GM18951 (cell line): Measurements from ENCODE around the gene CFD.

Source experiments
- POLR2A ChIP-seq: IDR thresholded peaks from 4 replicates; pipeline ENCODE4 v1.6.1; 2011; ENCODE audit warnings: mild to moderate bottlenecking; ENCODE audit not compliant: insufficient read length, insufficient read depth; ENCODE audit errors: extremely low read depth
- in situ Hi-C: fragments of 300-500 bp; cut with MboI; formaldehyde crosslinking; loops from one replicate; pipeline ENCODE4 v1.12.0; 2022; ENCODE audit warnings: low sequenced_read_pairs, mixed read lengths, inconsistent platforms; ENCODE audit not compliant: unreplicated experiment

CFD gene

GRCh38 chr19:854549-854948 lies 4.9 kb upstream of the CFD start:
- TF ChIP-seq POLR2A = no peak
- in situ Hi-C loops = no loop called here

DNA sequence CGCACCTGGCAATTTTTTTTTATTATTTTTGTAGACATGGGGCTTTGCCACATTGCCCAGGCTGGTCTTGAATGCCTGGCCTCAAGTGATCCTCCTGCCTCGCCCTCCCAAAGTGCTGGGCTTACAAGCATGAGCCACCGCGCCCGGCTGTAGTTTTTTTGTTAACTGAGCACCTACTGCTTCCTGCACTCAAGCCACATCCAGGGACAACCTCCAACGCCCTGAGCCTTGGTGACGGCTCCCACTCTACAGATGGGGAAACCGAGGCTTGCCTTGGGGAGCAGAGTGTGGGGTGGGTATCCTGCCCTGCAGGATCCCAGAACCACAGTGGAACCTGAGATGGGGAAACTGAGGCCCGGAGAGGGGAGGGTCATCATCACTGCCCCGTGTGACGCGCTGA lies 4.3 kb upstream of the CFD start:
- in situ Hi-C loops = no loop called here
- TF ChIP-seq POLR2A = no peak

DNA sequence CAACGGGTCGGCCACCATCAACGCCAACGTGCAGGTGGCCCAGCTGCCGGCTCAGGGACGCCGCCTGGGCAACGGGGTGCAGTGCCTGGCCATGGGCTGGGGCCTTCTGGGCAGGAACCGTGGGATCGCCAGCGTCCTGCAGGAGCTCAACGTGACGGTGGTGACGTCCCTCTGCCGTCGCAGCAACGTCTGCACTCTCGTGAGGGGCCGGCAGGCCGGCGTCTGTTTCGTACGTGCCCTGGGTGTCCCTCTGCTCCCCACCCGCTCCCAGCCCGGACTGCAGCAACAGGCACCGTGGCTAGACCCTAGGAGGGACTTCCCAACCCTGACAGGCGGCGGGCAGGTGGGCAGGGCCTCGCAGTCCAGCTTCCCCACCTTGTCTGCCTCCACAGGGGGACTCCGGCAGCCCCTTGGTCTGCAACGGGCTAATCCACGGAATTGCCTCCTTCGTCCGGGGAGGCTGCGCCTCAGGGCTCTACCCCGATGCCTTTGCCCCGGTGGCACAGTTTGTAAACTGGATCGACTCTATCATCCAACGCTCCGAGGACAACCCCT lies 3.8 kb upstream of the CFD start:
- in situ Hi-C loops = no loop called here
- TF ChIP-seq POLR2A = no peak

DNA sequence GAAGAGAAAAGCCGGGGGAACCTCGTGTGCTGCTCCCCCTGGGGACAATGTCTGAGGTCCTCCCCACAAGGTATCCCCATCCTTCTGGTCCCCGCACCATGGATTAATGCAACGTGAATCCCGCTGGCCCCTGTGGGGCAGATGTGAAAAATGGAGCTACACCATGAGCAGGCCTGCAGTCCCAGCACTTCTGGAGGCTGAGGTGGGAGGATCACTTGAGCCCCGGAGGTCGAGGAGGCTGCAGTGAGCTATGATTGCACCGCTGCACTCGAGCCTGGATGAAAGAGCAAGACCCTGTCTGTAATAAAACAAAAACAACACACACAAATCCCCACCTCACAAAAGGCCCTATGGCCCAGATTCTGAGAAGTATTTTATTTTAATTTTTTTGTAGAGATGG lies 1.2 kb upstream of the CFD start:
- in situ Hi-C loops = no loop called here
- TF ChIP-seq POLR2A = no peak

DNA sequence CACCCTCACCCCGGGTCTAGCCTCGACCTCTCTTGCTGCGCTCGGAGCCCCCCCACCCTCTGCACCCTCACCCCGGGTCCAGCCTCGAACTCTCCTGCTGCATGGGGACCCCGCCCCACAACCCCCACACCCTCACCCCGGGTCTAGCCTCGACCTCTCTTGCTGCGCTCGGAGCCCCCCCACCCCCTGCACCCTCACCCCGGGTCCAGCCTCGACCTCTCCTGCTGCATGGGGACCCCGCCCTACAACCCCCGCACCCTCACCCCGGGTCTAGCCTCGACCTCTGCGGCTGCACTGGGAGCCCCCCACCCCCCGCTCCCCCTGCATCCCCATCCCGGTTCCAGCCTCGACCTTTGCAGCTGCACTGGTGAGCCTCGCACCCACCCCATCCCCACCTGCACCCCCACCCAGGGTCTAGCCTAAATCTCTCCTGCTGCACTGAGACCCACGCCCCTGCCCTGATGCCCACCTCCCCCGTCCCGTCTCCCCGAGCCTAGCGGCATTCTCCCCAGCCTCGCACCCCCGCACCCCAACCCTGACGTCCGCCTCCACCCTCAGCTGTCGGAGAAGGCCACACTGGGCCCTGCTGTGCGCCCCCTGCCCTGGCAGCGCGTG lies 1.8 kb downstream of the CFD start:
- in situ Hi-C loops = loop anchor here (10.0 kb wide), 2 partner anchors 54 to 124 kb away; partner anchors contain the start of genes KISS1R, R3HDM4 and WDR18

GRCh38 chr19:861756-862580 lies 2.5 kb downstream of the CFD start:
- no peak for TF ChIP-seq POLR2A
- in situ Hi-C loops = loop anchor here (10.0 kb wide), 2 partner anchors 53 to 123 kb away; partner anchors contain the start of genes KISS1R, R3HDM4 and WDR18

More for the DNA sequence above, 1.8 kb downstream of the CFD start:
- no peak for TF ChIP-seq POLR2A

- in situ Hi-C loops = loop anchor here (10.0 kb wide), 2 partner anchors 52 to 122 kb away; partner anchors contain the start of genes KISS1R, R3HDM4 and WDR18
- no peak for TF ChIP-seq POLR2A
Observed at GRCh38 chr19:862581-863314, 3.3 kb downstream of the CFD start.

DNA sequence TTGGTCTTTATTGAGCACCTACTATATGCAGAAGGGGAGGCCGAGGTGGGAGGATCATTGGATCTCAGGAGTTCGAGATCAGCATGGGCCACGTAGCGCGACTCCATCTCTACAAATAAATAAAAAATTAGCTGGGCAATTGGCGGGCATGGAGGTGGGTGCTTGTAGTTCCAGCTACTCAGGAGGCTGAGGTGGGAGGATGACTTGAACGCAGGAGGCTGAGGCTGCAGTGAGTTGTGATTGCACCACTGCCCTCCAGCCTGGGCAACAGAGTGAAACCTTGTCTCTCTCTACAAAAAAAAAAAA lies 3.8 kb downstream of the CFD start:
- in situ Hi-C loops = loop anchor here (10.0 kb wide), 2 partner anchors 52 to 122 kb away; partner anchors contain the start of genes KISS1R, R3HDM4 and WDR18
- no peak for TF ChIP-seq POLR2A

GRCh38 chr19:866769-867300 lies 7.4 kb downstream of the CFD start:
- in situ Hi-C loops = loop anchor here (10.0 kb wide), 2 partner anchors 48 to 118 kb away; partner anchors contain the start of genes KISS1R, R3HDM4 and WDR18
- TF ChIP-seq POLR2A = no peak

DNA sequence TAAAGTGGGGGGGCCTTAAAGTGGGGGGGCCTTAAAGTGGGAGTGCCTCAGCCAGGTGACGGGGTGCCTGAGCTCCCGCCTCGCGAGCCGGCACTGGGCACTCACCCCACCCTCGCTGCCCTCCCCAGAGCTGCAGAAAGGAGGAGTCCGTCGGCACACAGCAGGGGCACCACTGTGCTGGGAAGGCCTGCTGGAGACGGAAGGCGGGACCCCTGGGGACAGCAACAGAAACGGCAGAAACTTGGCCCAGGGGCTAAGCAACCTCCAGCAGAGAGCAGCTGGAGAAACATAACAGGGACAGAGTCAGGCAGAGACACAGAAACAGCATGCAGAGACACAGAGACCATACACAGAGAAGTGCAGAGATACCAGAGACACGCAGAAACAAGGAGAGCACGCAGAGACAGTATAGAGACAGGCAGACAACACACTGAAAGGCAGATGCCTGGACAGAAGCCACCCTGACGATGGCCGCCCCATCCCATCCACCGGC lies 7.9 kb downstream of the CFD start:
- no peak for TF ChIP-seq POLR2A
- in situ Hi-C loops = loop anchor here (10.0 kb wide), 2 partner anchors 47 to 117 kb away; partner anchors contain the start of genes KISS1R, R3HDM4 and WDR18

DNA sequence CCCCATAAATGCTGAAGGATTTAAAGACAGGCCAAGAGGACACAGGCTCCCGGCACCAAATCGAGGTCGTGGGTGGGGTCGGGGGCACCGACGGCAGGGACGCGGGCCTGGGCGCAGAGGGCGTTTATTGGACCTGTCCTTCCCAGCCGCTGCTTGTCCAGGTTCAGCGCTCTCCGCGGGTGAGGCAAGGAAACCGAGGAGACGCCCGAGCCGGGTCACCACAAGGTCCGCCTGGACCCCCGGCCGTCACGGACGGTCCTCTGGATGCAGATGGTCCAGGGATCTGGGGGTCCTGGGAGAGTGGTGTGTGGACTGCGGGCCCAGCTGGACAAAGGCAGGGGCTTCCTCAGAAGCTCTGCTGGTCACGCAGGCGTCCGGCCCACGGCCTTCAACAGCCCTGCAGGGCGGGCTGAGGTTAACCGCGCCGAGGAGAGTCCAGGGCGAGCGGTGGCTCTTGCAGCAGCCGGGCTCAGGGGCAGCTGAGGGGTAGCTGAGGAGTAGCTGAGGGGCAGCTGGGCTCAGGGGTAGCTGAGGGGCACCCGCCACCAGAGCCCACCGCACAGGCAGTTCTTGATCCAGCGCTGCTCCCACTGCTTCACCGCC lies 8.5 kb downstream of the CFD start:
- in situ Hi-C loops = loop anchor here (10.0 kb wide), 2 partner anchors 47 to 117 kb away; partner anchors contain the start of genes KISS1R, R3HDM4 and WDR18
- no peak for TF ChIP-seq POLR2A
